Mammary epithelial cell (primary cell): ENCODE results near the gene CHRNA4.

Source experiments
- CTCF ChIP-seq, 2 donors: IDR thresholded peaks in 1 of 2; conservative IDR thresholded peaks in 1 of 2; 2 replicates each; pipeline ENCODE4 v1.5.1; 2011 to 2012; ENCODE audit warnings: inconsistent platforms in 2 of 2, low read length in 2 of 2, mild to moderate bottlenecking in 2 of 2, control low read depth in 1 of 2, low read depth in 1 of 2; ENCODE audit not compliant: insufficient read depth in 1 of 2; ENCODE audit errors: extremely low read depth in 1 of 2
- EZH2 ChIP-seq: IDR thresholded peaks from 2 replicates; pipeline ENCODE4 v1.6.1; 2012; ENCODE audit warnings: low read length, inconsistent platforms, borderline replicate concordance

DNA sequence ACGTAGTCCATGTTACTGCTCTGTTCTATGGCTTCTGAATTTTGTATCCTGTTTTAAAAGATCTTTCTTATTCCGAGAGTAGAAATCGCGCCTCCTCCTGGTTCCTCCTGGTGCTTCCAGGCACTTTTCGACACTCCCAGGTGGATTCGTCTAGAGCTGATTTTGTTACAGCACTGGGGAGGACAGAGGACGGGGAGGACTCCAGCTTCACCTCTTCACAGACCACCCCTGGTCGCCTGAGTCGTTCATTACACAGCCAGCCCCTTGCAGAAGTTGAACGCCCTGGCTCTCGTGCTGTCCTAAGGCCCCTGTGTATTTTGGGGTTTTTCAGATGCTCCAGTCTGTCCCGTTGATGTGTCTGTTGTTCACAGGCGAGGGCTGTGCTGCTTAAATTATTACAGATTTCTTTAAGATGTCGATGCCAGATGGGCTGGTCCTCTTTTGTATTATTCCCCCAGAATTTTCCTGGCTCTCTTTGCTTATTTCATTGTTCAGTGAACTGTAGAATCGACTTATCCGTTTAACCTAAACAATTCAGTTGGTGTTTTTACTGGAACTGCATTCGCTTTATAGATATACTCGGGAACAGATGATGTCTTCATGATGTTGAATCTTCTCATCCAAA lies 37.7 kb downstream of the CHRNA4 start:
- no peak for TF ChIP-seq CTCF (conservative IDR thresholded peaks at IDR 0.05 in 1 of 2, IDR thresholded peaks at IDR 0.05 in 1 of 2; ENCODE audit: extremely low read depth in 1 of 2, insufficient read depth in 1 of 2, low read depth in 1 of 2, low read length in 2 of 2)
- TF ChIP-seq EZH2: no peak
